Mammary epithelial cell (primary cell): ENCODE data around the gene SYPL2.

Source experiments
- CTCF ChIP-seq, 2 donors: IDR thresholded peaks in 1 of 2; conservative IDR thresholded peaks in 1 of 2; 2 replicates each; pipeline ENCODE4 v1.5.1; 2011 to 2012; ENCODE audit warnings: inconsistent platforms in 2 of 2, low read length in 2 of 2, mild to moderate bottlenecking in 2 of 2, control low read depth in 1 of 2, low read depth in 1 of 2; ENCODE audit not compliant: insufficient read depth in 1 of 2; ENCODE audit errors: extremely low read depth in 1 of 2
- EZH2 ChIP-seq: IDR thresholded peaks from 2 replicates; pipeline ENCODE4 v1.6.1; 2012; ENCODE audit warnings: low read length, inconsistent platforms, borderline replicate concordance

- no peak for TF ChIP-seq CTCF (conservative IDR thresholded peaks at IDR 0.05 in 1 of 2, IDR thresholded peaks at IDR 0.05 in 1 of 2; ENCODE audit: extremely low read depth in 1 of 2, insufficient read depth in 1 of 2, low read depth in 1 of 2, low read length in 2 of 2)
- TF ChIP-seq EZH2, result no peak
These were observed 10.5 kb downstream of the SYPL2 start for GRCh38 chr1:109476825-109477224.
